ENCODE data around the gene CPN2.

The CPN2 gene

DNA sequence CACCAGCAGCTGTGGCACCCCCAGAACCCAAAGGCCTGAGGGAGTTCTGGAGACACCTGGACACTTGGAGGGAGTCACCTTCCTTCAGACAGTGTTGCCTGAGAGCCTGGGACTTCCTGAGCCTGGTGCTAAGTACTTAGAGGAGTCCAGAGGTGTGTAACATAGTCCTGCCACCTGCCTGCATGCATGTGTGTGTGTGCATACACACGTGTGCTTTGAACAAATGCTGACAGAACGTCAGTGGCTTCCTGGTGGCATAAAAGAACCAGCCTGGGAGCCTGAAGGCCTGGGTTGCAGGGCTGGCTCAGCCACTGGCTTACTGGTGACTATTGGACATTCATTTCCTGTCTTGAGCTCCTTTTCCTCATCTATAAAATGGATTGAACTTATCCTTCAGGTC is 3.2 kb upstream of the CPN2 start:
- Mint-ChIP-seq H3K4me1 (no peaks in the 10 kb centered on the region), H3K36me3 (no peaks in the 10 kb centered on the region), H3K9me3 (no peaks in the 10 kb centered on the region), H3K27me3 (peaks cover 8 to 12% of the 10 kb centered on the region in 2 donors), H3K4me3 (no peak overlapping the region), H3K27ac (no peak overlapping the region)
- no peak for DNase-seq
- peak in 1 of 2 donors; percentile 21 for ATAC-seq (replicated peaks)

DNA sequence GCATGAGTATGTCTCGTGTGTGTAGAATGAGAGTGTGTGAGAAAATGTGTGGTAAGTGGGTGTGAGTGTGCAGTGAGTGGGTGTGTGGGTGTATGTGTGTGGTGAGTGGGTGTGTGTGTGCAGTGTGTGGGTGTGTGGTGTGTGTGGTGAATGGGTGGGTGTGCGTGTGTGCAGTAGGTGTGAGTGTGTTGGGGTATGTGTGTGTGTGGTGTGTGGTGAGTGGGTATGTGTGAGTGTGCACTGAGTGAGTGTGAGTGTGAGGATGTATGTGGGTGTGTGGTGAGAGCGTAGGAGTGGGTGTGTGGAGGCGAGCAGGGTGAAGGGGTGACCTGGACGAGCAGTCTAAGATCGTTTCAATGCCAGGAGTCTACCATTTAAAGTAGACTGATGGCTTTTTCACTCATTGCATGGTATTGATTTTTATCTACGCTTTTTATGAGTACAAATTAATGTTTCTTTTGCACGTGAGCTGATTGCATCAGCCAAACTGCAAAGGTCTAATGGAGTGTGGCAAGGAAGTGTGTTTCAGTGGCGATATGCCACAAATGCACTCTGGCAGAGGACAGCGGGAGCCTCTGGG is 1.6 kb upstream of the CPN2 start:
- H3K27ac Mint-ChIP-seq: no peak overlapping the region
- H3K9me3 Mint-ChIP-seq: no peaks in the 10 kb centered on the region
- no peaks in the 10 kb centered on the region for H3K36me3 Mint-ChIP-seq
- H3K27me3 Mint-ChIP-seq: peaks cover 0 to 11% of the 10 kb centered on the region in 2 donors
- no peak overlapping the region for H3K4me3 Mint-ChIP-seq
- no peak for ATAC-seq (replicated peaks)
- no peak for DNase-seq
- H3K4me1 Mint-ChIP-seq: no peaks in the 10 kb centered on the region

DNA sequence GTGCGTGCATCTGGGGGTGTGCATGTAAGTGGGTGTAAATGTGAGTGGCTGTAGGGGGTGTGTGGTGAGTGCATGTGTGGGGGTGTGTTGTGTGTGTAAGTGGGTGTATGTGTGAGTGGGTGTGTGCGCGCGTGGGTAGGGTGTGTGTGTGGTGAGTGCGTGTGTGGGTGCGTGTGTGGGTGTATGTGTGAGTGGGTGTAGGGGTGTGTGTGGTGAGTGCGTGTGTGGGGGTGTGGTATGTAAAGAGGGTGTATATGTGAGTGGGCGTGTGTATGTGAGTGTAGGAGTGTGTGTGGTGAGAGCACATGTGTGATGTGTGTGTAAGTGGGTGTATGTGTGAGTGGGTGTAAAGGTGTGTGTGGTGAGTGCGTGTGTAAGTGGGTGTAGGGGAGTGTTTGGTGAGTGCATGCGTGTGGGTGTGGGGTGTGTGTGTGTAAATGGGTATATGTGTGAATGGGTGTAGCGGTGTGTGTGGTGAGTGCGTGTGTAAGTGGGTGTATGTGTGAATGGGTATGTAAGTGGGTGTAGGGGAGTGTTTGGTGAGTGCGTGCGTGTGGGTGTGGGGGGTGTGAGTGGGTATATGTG is 916 bp upstream of the CPN2 start:
- Mint-ChIP-seq H3K4me1 (no peaks in the 10 kb centered on the region), H3K27ac (no peak overlapping the region), H3K9me3 (no peaks in the 10 kb centered on the region), H3K27me3 (peaks cover 0 to 11% of the 10 kb centered on the region in 2 donors), H3K4me3 (no peak overlapping the region), H3K36me3 (no peaks in the 10 kb centered on the region)
- ATAC-seq (replicated peaks): no peak
- no peak for DNase-seq

DNA sequence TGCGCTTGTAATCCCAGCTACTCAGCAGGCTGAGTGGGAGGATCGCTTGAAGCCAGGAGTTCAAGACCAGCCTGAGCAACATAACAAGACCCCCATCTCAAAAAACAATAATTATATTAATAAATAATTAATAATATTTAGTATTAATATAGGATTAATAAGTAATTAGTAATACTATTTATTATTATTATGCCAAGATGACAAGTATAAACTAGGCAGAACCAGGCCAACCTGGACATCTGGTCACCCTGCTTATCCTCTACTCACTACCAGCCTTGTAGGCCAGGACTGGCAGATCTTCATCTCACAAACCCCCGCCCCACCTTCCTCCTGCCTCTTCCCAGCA is 429 bp downstream of the CPN2 start:
- Mint-ChIP-seq H3K9me3 (no peaks in the 10 kb centered on the region), H3K27me3 (peaks cover 1 to 17% of the 10 kb centered on the region in 2 donors), H3K4me1 (no peaks in the 10 kb centered on the region), H3K36me3 (no peaks in the 10 kb centered on the region), H3K4me3 (no peak overlapping the region), H3K27ac (no peak overlapping the region)
- no peak for ATAC-seq (replicated peaks)
- DNase-seq: no peak

GRCh38 chr3:194348354-194348753 is 2.8 kb downstream of the CPN2 start:
- H3K4me3 Mint-ChIP-seq: no peak overlapping the region
- no peaks in the 10 kb centered on the region for H3K9me3 Mint-ChIP-seq
- DNase-seq: no peak
- H3K36me3 Mint-ChIP-seq: no peaks in the 10 kb centered on the region
- no peak overlapping the region for H3K27ac Mint-ChIP-seq
- no peak for ATAC-seq (replicated peaks)
- no peaks in the 10 kb centered on the region for H3K4me1 Mint-ChIP-seq
- H3K27me3 Mint-ChIP-seq: peaks cover 9 to 26% of the 10 kb centered on the region in 2 donors

DNA sequence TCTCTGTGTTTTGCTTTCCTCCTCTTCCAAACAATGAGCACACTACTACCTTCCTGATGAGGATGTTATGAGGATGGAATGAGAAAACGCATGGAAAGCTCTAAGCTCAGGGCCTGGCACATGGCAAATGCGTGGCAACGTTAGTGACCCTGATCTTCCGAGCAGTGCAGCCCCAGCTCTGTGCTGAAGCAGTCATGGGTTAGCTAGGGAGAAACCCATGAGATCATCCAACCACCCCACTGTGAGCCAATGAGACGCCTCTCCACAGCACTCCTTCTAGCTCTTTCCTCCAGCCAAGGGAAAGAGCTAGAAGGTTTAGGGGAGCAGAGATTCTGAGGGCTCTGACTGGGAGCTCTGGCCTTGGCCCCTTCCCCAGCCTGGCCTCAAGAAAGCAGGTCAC is 4.5 kb downstream of the CPN2 start:
- no peak for DNase-seq
- peaks cover 20 to 39% of the 10 kb centered on the region in 2 donors for H3K27me3 Mint-ChIP-seq

DNA sequence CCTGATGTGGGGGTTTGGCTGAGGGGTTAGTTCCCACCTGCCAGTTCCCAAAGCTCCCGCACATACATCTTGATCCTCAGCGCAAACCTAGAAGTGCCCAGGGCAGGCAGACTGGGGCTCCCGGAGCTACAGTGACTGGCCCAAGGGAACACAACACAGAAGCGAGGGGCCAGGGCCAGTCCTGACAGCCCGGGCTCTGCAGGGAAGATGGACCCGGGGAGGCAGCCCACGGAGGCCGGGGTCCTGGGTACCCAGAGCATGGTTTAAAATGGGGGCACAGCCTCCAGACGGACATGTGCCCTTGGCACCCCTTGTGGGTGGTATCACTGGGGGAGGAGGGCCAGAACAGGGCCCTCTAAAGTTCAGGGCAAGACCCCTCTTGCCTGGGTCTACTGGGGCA is 5.1 kb downstream of the CPN2 start:
- ATAC-seq (replicated peaks) (no peak), DNase-seq (no peak)
- H3K4me1 Mint-ChIP-seq: peaks cover 0 to 5% of the 10 kb centered on the region in 2 donors
- H3K27me3 Mint-ChIP-seq: peaks cover 25 to 44% of the 10 kb centered on the region in 2 donors
- H3K4me3 Mint-ChIP-seq: no peak overlapping the region
- no peaks in the 10 kb centered on the region for H3K9me3 Mint-ChIP-seq
- no peaks in the 10 kb centered on the region for H3K36me3 Mint-ChIP-seq
- H3K27ac Mint-ChIP-seq: no peak overlapping the region

More for the DNA sequence above, 4.5 kb downstream of the CPN2 start:
- H3K27ac Mint-ChIP-seq: no peak overlapping the region
- no peaks in the 10 kb centered on the region for H3K9me3 Mint-ChIP-seq
- no peaks in the 10 kb centered on the region for H3K36me3 Mint-ChIP-seq
- peaks cover 0 to 5% of the 10 kb centered on the region in 2 donors for H3K4me1 Mint-ChIP-seq
- peak in 1 of 2 donors; percentile 31 for ATAC-seq (replicated peaks)
- H3K4me3 Mint-ChIP-seq: no peak overlapping the region

DNA sequence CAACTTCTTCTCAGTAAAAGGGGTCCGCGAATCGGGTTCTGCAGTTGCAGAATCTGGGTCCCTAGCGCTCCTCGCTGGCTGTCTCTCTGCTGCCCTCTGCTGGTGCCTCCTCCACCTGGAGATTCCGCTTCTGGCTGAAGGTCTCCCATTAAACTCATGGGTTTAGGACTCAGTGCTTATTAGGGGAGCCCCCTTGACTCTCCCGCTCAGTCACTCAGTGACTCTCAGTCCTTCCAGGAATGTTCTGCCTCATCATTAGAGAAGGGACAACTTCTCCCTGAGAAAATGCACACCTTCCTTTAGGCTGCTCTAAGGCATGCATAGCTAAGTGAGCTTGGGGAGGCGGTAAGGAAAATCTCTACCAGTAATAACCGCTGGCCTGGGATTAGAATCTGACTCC is 7.1 kb downstream of the CPN2 start:
- Mint-ChIP-seq H3K4me1 (peaks cover 0 to 5% of the 10 kb centered on the region in 2 donors), H3K36me3 (no peaks in the 10 kb centered on the region), H3K9me3 (no peaks in the 10 kb centered on the region), H3K4me3 (no peak overlapping the region), H3K27me3 (peaks cover 25 to 44% of the 10 kb centered on the region in 2 donors), H3K27ac (no peak overlapping the region)
- ATAC-seq (replicated peaks) (peak; percentile 76 to 83), DNase-seq (no peak)

DNA sequence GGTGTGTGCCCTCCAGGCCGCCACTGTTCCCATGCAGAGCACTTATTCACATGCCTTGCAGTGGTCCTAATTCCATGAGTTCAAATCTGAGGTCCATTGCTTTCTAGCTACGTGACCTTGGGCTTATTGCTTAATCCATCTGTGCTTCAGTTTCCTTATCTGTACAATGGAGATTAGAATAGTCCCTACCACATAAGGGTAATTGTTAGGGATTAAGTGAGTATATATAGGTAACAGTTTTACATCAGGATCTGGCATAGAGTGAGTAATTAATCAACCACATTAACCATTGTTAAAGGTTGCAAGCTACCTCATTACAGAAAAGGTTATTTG is 7.6 kb downstream of the CPN2 start:
- H3K27me3 Mint-ChIP-seq: peaks cover 25 to 42% of the 10 kb centered on the region in 2 donors
- H3K9me3 Mint-ChIP-seq: no peaks in the 10 kb centered on the region
- H3K36me3 Mint-ChIP-seq: no peaks in the 10 kb centered on the region
- DNase-seq: no peak
- peaks cover 0 to 5% of the 10 kb centered on the region in 2 donors for H3K4me1 Mint-ChIP-seq
- no peak overlapping the region for H3K27ac Mint-ChIP-seq
- peak in 1 of 2 donors; percentile 20 for ATAC-seq (replicated peaks)
- H3K4me3 Mint-ChIP-seq: no peak overlapping the region

DNA sequence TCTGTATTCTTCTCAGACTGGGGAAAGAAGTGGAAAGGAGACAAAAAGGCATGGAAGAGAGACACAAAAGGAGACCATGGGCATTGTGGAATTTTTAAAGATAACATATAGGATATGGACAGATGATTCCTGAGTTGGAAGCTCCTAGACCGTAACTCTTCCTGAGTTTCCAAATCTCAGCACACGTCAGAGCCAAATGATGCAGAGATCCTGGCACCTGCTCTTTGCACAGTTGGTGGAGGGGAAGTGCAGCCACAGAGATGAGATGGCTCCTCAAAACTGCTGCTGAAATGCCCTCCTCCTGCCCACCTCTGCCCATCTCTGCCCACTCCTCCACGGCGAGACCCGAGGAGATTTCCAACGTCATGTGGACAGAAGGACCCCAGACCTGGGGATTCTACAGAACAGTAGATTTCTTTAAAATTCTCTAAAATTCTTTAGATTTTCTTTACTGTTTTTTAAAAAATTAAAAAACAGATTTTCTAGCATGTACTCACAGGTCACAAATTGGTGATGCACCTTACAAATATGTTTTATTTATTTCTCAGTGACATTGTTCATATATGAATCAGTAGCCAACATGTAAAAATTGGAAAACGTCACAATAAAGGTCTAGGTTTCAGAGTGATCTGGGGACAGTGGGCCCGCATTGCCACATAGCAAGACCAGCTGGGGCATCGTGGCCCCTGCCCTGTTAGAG is 8.1 kb downstream of the CPN2 start:
- Mint-ChIP-seq H3K9me3 (no peaks in the 10 kb centered on the region), H3K4me1 (peaks cover 0 to 5% of the 10 kb centered on the region in 2 donors), H3K27ac (no peak overlapping the region), H3K4me3 (no peak overlapping the region), H3K27me3 (peaks cover 25 to 38% of the 10 kb centered on the region in 2 donors), H3K36me3 (no peaks in the 10 kb centered on the region)
- ATAC-seq (replicated peaks): no peak
- DNase-seq: no peak

DNA sequence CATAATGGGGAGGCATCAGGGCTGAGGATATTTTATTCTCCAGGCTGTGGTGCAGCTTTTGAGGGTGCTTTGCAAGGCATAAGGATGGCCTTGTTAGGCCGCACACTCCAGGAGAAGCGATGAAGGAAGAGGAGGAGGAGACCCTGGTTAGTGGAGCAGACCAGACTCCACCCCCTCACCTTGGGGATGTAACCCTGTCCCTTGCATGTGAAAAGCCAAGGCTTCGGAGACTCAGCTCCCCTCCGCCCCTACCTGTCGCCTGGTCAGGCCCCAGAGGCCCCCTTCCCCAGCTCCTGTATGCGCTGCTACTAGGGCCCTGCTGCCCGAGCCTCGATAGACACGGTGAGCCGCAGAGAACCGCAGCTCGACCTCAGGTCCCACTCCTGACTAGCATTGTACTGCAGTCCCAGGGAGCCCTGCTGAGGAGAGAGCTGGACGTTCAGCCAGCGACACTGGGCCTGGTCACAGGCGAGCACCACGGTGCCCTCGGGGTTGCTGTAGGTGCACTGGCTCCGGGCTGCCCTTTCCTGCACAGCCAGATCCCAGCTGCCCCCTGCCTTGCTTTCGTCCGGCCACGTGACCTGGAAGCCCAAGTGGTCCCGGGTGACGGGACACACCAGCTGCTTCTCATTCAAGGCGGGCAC is 10.2 kb downstream of the CPN2 start:
- H3K4me1 Mint-ChIP-seq: peaks cover 0 to 5% of the 10 kb centered on the region in 2 donors
- H3K27ac Mint-ChIP-seq: no peak overlapping the region
- no peak overlapping the region for H3K4me3 Mint-ChIP-seq
- no peaks in the 10 kb centered on the region for H3K9me3 Mint-ChIP-seq
- ATAC-seq (replicated peaks) (no peak), DNase-seq (no peak)
- peaks cover 36 to 41% of the 10 kb centered on the region in 2 donors for H3K27me3 Mint-ChIP-seq
- H3K36me3 Mint-ChIP-seq: no peaks in the 10 kb centered on the region

GRCh38 chr3:194339840-194340239 is 11.3 kb downstream of the CPN2 start:
- no peak for ATAC-seq (replicated peaks)
- DNase-seq: no peak
- Mint-ChIP-seq H3K27ac (no peak overlapping the region), H3K9me3 (no peaks in the 10 kb centered on the region), H3K4me1 (peaks cover 0 to 5% of the 10 kb centered on the region in 2 donors), H3K27me3 (peaks cover 30 to 36% of the 10 kb centered on the region in 2 donors), H3K36me3 (no peaks in the 10 kb centered on the region), H3K4me3 (no peak overlapping the region)

GRCh38 chr3:194339356-194339755 is 11.8 kb downstream of the CPN2 start:
- Mint-ChIP-seq H3K27me3 (peaks cover 29 to 37% of the 10 kb centered on the region in 2 donors), H3K36me3 (no peaks in the 10 kb centered on the region), H3K9me3 (no peaks in the 10 kb centered on the region), H3K27ac (no peak overlapping the region), H3K4me3 (no peak overlapping the region), H3K4me1 (peaks cover 0 to 5% of the 10 kb centered on the region in 2 donors)
- ATAC-seq (replicated peaks) (no peak), DNase-seq (no peak)

DNA sequence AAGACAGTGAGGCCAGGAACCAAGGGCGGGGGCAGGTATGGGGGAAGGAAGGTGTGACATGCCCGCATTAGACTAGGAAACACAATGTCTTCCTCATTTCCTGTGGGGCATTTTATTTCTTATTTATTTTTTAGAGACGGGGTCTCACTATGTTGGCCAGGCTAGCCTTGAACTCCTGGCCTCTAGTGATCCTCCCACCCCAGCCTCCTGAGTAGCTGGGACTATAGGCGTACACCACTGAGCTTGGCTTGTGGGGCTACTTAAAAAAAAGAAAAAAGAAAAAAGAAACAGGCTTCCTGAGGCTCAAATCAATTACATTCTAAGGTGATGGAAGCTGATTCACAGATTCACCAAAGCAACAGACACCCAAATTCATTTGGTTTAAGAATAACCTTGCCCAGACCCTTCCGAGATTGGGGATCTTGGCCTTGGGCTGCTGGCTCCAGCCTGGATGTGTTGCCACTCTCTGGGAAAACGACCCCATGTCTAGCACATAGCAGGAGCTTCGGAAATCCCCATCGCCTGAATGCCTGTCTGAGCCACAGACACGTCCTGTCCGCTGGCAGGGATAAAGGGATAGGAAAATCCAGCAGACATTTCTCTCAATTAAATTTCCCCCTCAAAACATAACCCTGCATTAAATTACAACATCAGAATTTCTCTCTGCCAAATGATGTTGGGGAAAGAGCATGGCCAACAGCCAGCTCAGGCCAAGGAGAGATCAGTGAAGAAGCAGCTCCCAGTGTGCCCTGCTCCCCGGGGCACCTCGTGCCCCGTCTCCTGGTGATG is 13.0 kb downstream of the CPN2 start:
- H3K27ac Mint-ChIP-seq: no peak overlapping the region
- H3K36me3 Mint-ChIP-seq: no peaks in the 10 kb centered on the region
- no peak overlapping the region for H3K4me3 Mint-ChIP-seq
- DNase-seq (no peak), ATAC-seq (replicated peaks) (no peak)
- H3K27me3 Mint-ChIP-seq: peaks cover 32 to 43% of the 10 kb centered on the region in 2 donors
- no peaks in the 10 kb centered on the region for H3K9me3 Mint-ChIP-seq
- peaks cover 5% of the 10 kb centered on the region in 2 donors for H3K4me1 Mint-ChIP-seq

Data from stimulated activated naive B cell treated with anti-CD40 and anti-IgM and Interleukin-4, amounts not matched to agents 10 μg/mL and 1 μg/mL and 100 μg/mL, for 72 hours (primary cell).